Measurements from ENCODE around the gene NES. TPM values are rescaled to one million over a fixed set of nuclear protein-coding genes. Genes with fewer than 3 reads are reported as not detected.

NES gene
- polyA plus RNA-seq, 2 of the 4 experiments (the other 2 are of a cell fraction), result 0.57 to 2.1 TPM

DNA sequence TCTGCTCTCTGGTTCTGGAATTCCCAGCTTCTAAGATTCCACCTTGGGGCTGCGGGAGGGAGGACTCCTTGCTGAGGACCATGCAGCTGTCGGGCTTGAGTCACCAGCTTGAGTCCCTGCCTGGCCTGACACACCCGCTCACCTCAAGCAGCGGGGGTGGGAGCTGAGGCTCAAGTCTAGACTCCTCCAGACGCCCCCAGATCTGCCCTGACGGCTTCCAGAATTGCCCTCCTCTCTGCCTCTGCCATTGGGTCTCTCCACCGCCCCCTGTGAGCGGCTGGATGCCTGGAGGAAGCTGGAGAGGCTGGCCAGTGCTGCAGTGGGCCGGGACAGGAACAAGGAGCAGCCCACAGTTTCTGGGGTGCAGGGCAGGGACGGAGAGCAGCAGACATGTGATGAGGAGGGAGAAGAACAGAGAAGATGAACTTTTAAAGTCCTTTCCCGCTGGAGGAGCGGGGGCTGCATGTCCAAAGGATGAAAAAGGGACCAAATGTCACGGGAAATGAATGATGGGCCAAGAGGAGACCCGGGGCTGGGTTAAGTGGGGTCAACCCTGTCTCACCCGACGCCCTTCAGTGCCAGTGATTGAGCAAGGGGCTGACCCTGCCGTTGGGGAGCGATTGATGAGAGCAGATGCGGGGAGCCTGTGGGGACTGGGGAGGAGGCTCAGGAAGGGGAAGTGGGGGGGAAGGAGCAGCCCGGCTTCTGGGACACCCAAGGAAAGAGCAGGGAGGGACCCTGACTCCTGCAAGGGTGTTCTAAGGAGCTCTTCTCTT is 14.6 kb upstream of the NES start:
- peak overlapping the region; percentile 25 for H3K4me2 ChIP-seq
- POLR2A ChIA-PET, result interaction anchor here (1.1 kb wide), 1 partner anchor 37 kb away, joined by 8 read pairs; the partner anchor contains the start of genes ISG20L2 and METTL25B
- TF ChIP-seq KDM1A (IDR thresholded peaks at IDR 0.05; ENCODE audit: low read depth), result no peak
- no peak for TF ChIP-seq ESRRA (IDR thresholded peaks at IDR 0.05; ENCODE audit: borderline replicate concordance, low read length)
- no peak for TF ChIP-seq FOSL2 (IDR thresholded peaks at IDR 0.05)
- TF ChIP-seq FOSL2 (CRISPR knock-in tag; IDR thresholded peaks at IDR 0.05), result no peak
- TF ChIP-seq, protein P1, sequence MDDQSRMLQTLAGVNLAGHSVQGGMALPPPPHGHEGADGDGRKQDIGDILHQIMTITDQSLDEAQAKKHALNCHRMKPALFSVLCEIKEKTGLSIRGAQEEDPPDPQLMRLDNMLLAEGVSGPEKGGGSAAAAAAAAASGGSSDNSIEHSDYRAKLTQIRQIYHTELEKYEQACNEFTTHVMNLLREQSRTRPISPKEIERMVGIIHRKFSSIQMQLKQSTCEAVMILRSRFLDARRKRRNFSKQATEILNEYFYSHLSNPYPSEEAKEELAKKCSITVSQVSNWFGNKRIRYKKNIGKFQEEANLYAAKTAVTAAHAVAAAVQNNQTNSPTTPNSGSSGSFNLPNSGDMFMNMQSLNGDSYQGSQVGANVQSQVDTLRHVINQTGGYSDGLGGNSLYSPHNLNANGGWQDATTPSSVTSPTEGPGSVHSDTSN (IDR thresholded peaks at IDR 0.05), result no peak
- no peak for TF ChIP-seq CHD4 (IDR thresholded peaks at IDR 0.05; ENCODE audit: borderline replicate concordance)
- no peak for TF ChIP-seq HOXB5 (CRISPR knock-in tag; IDR thresholded peaks at IDR 0.05)
- no peak for TF ChIP-seq NFE2L2 (conservative IDR thresholded peaks at IDR 0.05; ENCODE audit: low read length)
- ATAC-seq, result peak; percentile 20 to 47; a peak in 5 of 6 replicates
- peak in 1 of 2 experiments; percentile 52 for DNase-seq (ENCODE audit: low read depth in 1 of 2, low spot score in 1 of 2)
- 46% methylated on average over 19 of the region's 20 CpGs for WGBS (ENCODE audit: missing lambda C conversion rate)
- H3K4me1 ChIP-seq, result peaks cover 45% of the 10 kb centered on the region
- H3K27ac ChIP-seq, result peak overlapping the region in 1 of 2 experiments; percentile 63; a peak in 3 of 6 replicates
- no peak for FAIRE-seq
- CTCF ChIA-PET, result interaction anchor here (0.9 to 52.1 kb wide), 14 partner anchors 16 to 333 kb away, joined by 3 to 2258 read pairs (median 12); partner anchors contain the start of genes CRABP2, HAPLN2, HDGF and INSRR
- H3K4me3 ChIP-seq, result no peak overlapping the region
- no peaks in the 10 kb centered on the region for H3K9me3 ChIP-seq

DNA sequence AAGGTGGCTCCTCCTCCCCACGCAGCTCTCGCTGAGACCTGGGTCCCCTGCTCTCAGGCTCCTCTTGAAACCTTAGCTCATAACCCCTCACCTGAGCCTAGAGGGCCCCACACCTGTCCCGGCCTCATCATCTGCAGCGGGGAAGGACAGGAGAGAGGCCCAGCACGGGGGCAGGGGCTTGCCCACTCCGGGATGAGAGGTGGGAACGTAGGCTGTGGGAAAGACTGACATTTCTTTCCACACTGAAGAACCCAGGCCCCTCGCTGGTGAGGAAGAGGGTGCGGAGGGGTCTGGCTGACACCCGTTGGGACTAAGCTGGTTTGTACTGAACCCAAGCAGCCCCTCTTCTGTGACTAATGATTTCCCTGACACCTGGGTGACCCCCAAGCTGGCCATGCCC is 14.0 kb upstream of the NES start:
- Histone ChIP-seq H3K9me3 (no peaks in the 10 kb centered on the region), H3K4me1 (peaks cover 51% of the 10 kb centered on the region), H3K4me2 (peak overlapping the region; percentile 25), H3K4me3 (no peak overlapping the region), H3K27ac (peak overlapping the region in 1 of 2 experiments; percentile 63; a peak in 3 of 6 replicates)
- no peak for FAIRE-seq
- TF ChIP-seq, protein P2, sequence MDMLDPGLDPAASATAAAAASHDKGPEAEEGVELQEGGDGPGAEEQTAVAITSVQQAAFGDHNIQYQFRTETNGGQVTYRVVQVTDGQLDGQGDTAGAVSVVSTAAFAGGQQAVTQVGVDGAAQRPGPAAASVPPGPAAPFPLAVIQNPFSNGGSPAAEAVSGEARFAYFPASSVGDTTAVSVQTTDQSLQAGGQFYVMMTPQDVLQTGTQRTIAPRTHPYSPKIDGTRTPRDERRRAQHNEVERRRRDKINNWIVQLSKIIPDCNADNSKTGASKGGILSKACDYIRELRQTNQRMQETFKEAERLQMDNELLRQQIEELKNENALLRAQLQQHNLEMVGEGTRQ (IDR thresholded peaks at IDR 0.05), result no peak
- TF ChIP-seq ESRRA (IDR thresholded peaks at IDR 0.05; ENCODE audit: borderline replicate concordance, low read length) (no peak), HEYL (CRISPR knock-in tag; IDR thresholded peaks at IDR 0.05) (no peak), CHD2 (IDR thresholded peaks at IDR 0.05; ENCODE audit: low read length, partially characterized antibody) (no peak)
- TF ChIP-seq, protein P3, sequence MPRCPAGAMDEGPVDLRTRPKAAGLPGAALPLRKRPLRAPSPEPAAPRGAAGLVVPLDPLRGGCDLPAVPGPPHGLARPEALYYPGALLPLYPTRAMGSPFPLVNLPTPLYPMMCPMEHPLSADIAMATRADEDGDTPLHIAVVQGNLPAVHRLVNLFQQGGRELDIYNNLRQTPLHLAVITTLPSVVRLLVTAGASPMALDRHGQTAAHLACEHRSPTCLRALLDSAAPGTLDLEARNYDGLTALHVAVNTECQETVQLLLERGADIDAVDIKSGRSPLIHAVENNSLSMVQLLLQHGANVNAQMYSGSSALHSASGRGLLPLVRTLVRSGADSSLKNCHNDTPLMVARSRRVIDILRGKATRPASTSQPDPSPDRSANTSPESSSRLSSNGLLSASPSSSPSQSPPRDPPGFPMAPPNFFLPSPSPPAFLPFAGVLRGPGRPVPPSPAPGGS (IDR thresholded peaks at IDR 0.05), result no peak
- ATAC-seq, result no peak
- ChIA-PET POLR2A (interaction anchor here (1.1 to 2.8 kb wide), 2 partner anchors 35 to 37 kb away, joined by 8 to 15 read pairs; partner anchors contain the start of genes ISG20L2 and METTL25B), CTCF (interaction anchor here (0.9 to 52.1 kb wide), 15 partner anchors 15 to 332 kb away, joined by 3 to 2258 read pairs (median 27); partner anchors contain the start of genes CRABP2, HAPLN2, HDGF and INSRR)
- DNase-seq (ENCODE audit: low read depth in 1 of 2, low spot score in 1 of 2), result no peak
- 88% methylated on average over 10 of the region's 10 CpGs for WGBS (ENCODE audit: missing lambda C conversion rate)

DNA sequence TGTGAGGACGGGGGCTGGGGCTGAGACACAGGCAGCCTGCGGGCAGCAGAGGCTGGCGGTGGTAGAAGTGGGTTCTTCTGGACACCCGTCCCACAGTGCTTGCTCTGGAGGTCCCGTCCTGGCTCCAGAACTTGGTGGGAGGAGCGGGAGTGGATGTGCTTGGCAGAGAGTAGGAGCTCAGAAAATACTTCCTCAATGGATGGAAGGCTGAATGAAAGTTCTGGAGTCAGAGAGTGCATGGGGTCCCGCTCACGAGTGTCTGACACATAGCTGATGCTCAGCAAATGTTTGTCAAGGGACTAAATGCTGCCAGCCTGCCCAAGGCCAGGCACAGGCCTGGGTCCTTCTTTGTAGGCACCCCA is 13.4 kb upstream of the NES start:
- H3K4me2 ChIP-seq, result no peak overlapping the region
- POLR2A ChIA-PET, result interaction anchor here (2.8 kb wide), 1 partner anchor 35 kb away, joined by 15 read pairs; no protein-coding TSS in a partner anchor
- TF ChIP-seq JUN (IDR thresholded peaks at IDR 0.05) (no peak), MAFK (IDR thresholded peaks at IDR 0.05; ENCODE audit: partially characterized antibody) (no peak), RNF2 (IDR thresholded peaks at IDR 0.05; ENCODE audit: borderline replicate concordance, low read depth) (no peak), RCOR1 (IDR thresholded peaks at IDR 0.05; ENCODE audit: low read depth, low read length) (no peak), POLR2AphosphoS2 (conservative IDR thresholded peaks at IDR 0.05; ENCODE audit: low read length) (no peak), EP300 (IDR thresholded peaks at IDR 0.05) (no peak), ZNF302 (CRISPR knock-in tag; IDR thresholded peaks at IDR 0.05) (no peak)
- TF ChIP-seq, protein P4, sequence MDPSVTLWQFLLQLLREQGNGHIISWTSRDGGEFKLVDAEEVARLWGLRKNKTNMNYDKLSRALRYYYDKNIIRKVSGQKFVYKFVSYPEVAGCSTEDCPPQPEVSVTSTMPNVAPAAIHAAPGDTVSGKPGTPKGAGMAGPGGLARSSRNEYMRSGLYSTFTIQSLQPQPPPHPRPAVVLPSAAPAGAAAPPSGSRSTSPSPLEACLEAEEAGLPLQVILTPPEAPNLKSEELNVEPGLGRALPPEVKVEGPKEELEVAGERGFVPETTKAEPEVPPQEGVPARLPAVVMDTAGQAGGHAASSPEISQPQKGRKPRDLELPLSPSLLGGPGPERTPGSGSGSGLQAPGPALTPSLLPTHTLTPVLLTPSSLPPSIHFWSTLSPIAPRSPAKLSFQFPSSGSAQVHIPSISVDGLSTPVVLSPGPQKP (IDR thresholded peaks at IDR 0.05; ENCODE audit: low read depth, low read length), result no peak
- no peak for DNase-seq (ENCODE audit: low read depth in 1 of 2, low spot score in 1 of 2)
- CTCF ChIA-PET, result interaction anchor here (0.6 to 52.1 kb wide), 25 partner anchors 14 to 583 kb away, joined by 3 to 2258 read pairs (median 11); partner anchors contain the start of genes CRABP2, HAPLN2, HDGF and INSRR
- WGBS (ENCODE audit: missing lambda C conversion rate), result 73% methylated on average over 8 of the region's 8 CpGs
- no peaks in the 10 kb centered on the region for H3K9me3 ChIP-seq
- H3K4me3 ChIP-seq, result no peak overlapping the region
- peaks cover 52% of the 10 kb centered on the region for H3K4me1 ChIP-seq
- H3K27ac ChIP-seq, result no peak overlapping the region; a peak in 1 of 6 replicates
- ATAC-seq, result no peak
- no peak for FAIRE-seq

Data from A549 (cell line).